Activated CD8-positive, alpha-beta memory T cell treated with anti-CD3 and anti-CD28 coated beads, Interleukin-2, amount 50 U/mL, for 24 hours (primary cell): Measurements from ENCODE around the gene CTNND2.
"Not testable (repeated sequence)": the region's sequence is repeated elsewhere in the genome, so short reads cannot be mapped to it uniquely, and the experiment has no call there.

Experiments used
- DNase-seq: peaks from one replicate; pipeline ENCODE4 v3.0.0-alpha.2; 2020; ENCODE audit errors: extremely low read depth

The CTNND2 gene

GRCh38 chr5:11459716-11460115, 444.5 kb downstream of the CTNND2 start:
- no peak for DNase-seq

- DNase-seq, result no peak
Observed at GRCh38 chr5:11455505-11455904, 448.7 kb downstream of the CTNND2 start.

- DNase-seq, result no peak
Observed at GRCh38 chr5:11452852-11453251, 451.4 kb downstream of the CTNND2 start.

DNA sequence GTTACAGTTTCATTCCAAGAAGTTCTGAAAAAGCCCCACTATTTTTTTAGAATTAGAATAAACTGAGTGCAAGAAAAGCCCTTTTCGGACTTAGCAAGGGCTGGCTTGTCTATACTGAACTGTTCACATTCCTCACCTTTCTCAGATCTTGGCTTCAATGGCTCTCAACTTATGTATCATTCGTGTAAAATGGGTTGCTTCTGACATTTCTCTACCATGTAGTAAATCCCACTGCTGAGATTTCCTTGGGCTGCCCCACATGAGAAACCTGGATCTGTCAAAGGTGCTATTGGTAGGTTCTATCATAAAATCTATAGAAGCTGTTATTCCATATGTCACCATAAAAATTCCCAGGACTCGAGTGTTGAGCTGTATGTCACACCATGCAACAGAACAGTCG, 454.3 kb downstream of the CTNND2 start:
- no peak for DNase-seq

DNA sequence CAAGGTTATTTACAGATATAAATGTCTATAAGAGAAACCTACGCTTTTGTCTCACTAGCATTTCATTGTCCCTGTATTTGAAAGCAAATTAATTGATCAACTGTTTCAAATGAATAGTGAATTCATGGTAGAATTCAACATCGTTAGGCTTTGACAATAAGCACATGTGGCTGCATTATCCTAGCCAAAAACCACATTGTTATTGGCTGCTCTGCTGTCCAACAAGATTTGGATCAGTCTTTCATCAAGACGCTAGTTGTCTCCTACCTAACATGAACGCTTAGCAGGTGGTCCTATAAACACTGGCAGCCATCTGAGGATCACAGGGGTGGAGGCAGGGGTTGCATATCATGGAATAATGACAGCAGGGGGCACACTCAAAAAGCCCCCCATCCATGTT, 455.0 kb downstream of the CTNND2 start:
- no peak for DNase-seq

- DNase-seq, result no peak
Observed at GRCh38 chr5:11443831-11444230, 460.4 kb downstream of the CTNND2 start.

DNA sequence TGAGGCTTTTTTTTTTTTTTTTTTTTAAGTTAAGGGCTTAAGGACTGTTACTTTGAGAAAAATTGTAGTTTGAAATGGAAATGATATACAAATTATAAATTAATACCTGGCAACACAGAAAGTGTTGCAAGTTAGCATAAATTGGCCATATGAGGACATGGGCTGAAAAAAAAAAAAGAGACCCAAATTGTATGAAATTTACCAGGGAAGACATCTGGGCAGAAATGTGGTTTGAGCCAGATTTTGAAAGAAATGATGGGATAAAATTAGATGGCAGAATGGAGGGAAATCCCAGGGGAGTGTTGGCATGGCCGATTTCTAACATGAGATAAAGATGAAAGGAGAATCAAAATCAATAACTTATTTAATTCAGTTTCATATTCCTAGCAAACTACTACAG, 472.1 kb downstream of the CTNND2 start:
- DNase-seq, result no peak

DNA sequence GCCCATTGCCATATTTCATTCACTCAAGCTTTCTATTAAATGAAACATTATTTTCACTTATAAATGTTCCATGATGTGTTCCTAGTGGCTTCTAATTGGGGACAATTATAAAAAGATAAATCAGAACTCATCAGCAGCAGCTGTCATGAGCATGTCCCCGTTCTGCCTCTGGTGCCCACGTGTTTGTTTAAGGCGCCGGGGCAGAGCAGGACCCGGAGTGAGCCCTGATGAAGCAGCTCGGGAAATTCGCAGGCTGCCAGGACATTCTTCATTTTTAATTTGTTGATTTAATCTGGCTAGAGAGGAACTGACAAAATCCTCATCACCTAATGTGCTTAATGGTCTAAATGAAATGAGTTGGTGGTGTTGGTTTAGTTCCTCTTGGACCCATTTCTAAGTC, 475.0 kb downstream of the CTNND2 start:
- no peak for DNase-seq

GRCh38 chr5:11427569-11427968, 476.7 kb downstream of the CTNND2 start:
- DNase-seq, result no peak

GRCh38 chr5:11426442-11426841, 477.8 kb downstream of the CTNND2 start:
- DNase-seq, result no peak

GRCh38 chr5:11422342-11422741, 481.9 kb downstream of the CTNND2 start:
- DNase-seq, result no peak

- DNase-seq, result no peak
Observed at GRCh38 chr5:11420969-11421368, 483.3 kb downstream of the CTNND2 start.

DNA sequence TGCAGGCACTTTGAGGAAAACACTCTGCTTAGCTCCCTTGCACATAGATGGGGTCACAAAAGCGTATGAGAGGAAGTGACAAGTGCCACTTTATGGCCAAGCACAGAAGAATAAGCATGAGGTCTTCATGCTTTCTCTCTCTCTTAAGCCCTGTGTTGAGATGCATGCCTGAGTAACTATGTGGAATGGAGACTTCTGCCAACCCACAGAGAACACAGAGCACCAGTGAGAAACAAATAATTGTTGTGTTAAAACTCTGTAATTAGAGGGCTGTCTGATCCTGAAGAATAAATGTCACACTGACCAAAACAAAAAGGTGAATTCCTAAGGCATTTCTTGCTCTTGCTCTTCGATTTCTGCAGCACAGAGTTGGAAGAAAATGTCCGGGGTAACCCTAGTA, 488.5 kb downstream of the CTNND2 start:
- DNase-seq, result no peak

GRCh38 chr5:11414732-11415131, 489.5 kb downstream of the CTNND2 start:
- DNase-seq, result not testable (repeated sequence)

DNA sequence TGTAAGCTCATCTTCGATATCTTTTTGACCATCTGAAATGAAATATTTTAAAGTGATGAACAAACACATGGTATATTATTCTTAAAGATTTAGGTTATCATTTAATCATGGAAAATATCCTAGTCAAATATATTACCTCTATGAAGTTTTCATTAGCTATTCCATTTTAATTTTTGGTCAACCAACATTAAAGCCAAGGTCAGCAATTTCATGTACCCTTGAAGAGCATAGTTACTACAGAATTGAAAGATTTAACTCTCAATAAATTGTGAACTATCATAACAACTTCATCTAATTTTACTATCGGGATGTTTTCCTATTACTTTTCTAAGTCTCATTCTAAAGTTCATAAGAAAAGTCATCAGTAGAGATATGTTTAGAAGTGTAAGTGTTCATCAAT, 492.6 kb downstream of the CTNND2 start:
- no peak for DNase-seq

- DNase-seq, result no peak
Observed at GRCh38 chr5:11407556-11408145, 496.6 kb downstream of the CTNND2 start.

- no peak for DNase-seq
Observed at GRCh38 chr5:11400316-11400715, 503.9 kb downstream of the CTNND2 start.

DNA sequence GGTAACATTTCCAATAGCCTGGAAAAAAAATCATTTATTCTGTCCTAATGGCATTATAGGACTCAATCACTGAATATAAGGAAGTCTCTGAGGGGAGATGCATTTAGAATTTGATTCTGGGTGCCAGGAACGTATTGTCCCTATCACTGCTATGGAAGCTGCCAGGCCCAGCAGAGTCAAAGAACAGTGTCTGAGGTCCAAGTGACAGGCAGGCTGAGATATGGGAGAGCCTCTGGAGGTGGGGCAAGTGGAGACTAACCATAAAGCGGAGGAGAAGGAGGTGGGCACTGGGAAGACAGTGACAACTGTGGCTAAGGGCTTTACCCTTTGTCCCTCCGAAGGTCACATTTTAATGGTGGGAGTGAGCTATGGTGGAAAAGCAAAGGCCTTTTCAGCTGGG, 505.5 kb downstream of the CTNND2 start:
- DNase-seq, result no peak

DNA sequence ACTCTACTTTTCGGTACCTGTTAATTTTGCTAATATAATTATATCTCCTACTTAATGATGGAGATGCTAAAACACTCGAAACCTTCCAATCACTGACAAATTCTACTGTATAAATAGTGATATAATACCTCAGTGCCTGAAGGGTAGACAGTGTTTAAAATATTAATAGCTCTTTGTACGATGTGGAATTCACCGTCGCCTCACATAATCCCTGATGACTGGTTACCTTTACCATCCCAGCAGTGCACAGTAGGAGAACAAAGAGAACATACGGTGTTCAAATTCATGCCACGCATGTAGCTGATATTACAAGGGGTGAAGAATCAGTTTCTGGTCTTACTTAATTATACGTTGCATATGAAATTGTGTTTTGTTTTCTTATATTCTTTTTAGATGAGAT, 506.7 kb downstream of the CTNND2 start:
- DNase-seq, result no peak

DNA sequence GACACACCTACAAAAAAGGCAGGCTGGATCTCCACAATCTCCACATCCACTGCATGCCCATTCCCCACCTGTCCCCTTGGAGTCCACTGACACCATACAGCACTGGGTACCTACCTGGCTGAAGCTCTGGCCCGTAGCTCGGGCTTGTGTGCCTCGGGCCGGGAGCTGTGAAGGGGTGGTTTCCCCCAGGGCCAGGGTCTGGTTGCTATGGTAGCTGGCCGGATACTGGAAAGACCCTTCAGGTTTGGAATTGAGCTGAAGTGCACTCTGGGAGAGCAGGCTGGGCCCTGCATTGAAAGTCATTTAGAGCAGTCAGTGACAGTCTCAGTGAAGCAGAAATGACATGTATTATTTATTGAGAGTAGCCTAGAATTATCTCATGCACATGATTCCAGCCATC, 507.3 kb downstream of the CTNND2 start:
- DNase-seq, result no peak

DNA sequence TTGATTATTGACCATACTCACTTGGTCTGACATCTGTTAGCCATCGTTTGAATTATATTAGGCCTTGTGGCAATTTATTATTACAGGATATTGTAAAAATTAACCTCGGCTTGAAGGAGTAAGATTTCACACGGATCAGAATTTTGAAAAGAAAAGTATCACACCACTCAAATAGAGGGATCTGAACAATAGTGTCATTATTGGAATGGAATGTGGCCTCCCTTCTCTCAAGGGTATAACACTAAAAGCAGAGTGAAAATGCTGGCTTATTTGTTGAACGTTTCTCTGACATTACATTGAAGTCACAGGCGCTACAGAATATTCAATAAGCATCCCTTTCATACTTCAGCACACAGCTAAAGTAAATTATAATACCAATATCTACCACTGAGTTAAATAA, 509.3 kb downstream of the CTNND2 start:
- DNase-seq, result no peak

DNA sequence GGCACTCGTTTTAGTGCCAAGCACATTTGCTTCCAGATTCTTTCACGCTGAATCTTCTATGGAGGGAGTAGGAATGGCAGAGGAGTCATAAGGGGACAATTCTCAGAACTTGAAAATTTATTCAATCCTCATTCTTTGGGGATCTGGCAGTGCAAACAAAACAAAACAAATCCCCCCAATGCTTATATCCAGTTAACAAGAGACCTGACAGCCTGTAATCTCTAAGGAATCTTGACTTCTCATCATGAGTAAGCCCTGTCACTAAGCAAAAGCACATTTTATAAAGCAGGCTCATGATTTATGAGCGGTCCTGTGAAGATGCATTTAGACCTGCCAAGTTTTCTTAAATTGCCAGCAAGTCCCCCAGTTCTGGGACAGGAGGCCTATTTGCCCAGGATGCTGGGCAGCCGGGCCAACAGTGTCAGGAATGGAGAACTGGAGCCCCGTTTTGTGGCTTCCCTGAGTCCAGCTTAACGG, 513.9 kb downstream of the CTNND2 start:
- no peak for DNase-seq

- no peak for DNase-seq
Observed at GRCh38 chr5:11387382-11387781, 516.9 kb downstream of the CTNND2 start.

GRCh38 chr5:11386398-11386797, 517.8 kb downstream of the CTNND2 start:
- no peak for DNase-seq
